Stimulated activated CD4-positive, alpha-beta T cell treated with anti-CD3 and anti-CD28 coated beads, TNF-alpha, amount 100 ng/mL, for 48 hours (primary cell): ENCODE measurements around the gene IRF3.
"Not testable (repeated sequence)": the region's sequence is repeated elsewhere in the genome, so short reads cannot be mapped to it uniquely, and the experiment has no call there.

Source experiments
- DNase-seq, 3 donors: peaks; one replicate each; pipeline ENCODE4 v3.0.0-alpha.2; 2020; ENCODE audit warnings: low read depth in 3 of 3

Gene IRF3

GRCh38 chr19:49617860-49618259 is 47.8 kb downstream of the IRF3 start:
- not testable (repeated sequence) for DNase-seq

GRCh38 chr19:49616945-49617344 is 48.7 kb downstream of the IRF3 start:
- no peak for DNase-seq

- no peak for DNase-seq
Measured at GRCh38 chr19:49616532-49616931, 49.1 kb downstream of the IRF3 start.

GRCh38 chr19:49615861-49616260 is 49.8 kb downstream of the IRF3 start:
- no peak for DNase-seq

GRCh38 chr19:49614096-49614833 is 51.4 kb downstream of the IRF3 start:
- no peak for DNase-seq

- no peak for DNase-seq
Measured at GRCh38 chr19:49613374-49613773, 52.3 kb downstream of the IRF3 start.
